Measurements from ENCODE around the gene TMEM273. TPM values are rescaled to one million over a fixed set of nuclear protein-coding genes. Genes with fewer than 3 reads are reported as not detected.

TMEM273 gene
- total and polyA plus RNA-seq, 8 donors = 0.89 to 72.9 (median 5.9) TPM

- no peak for DNase-seq
- no peaks in the 10 kb centered on the region for H3K27me3 ChIP-seq
- no peak overlapping the region for H3K4me3 ChIP-seq
- intact Hi-C loops (cut with DNase I; ENCODE audit: low total_unique reads) = no loop called here
- 49 to 79% (median 56%) methylated on average over 4 of the region's 4 CpGs for WGBS, 5 donors
- peaks cover 0 to 29% (median 7%) of the 10 kb centered on the region in 4 donors for H3K4me1 ChIP-seq
- no peaks in the 10 kb centered on the region for H3K9me3 ChIP-seq
- no peak for TF ChIP-seq POLR2A (IDR thresholded peaks at IDR 0.05)
- no peak for TF ChIP-seq CTCF (IDR thresholded peaks at IDR 0.05)
- TF ChIP-seq POLR2AphosphoS5 (IDR thresholded peaks at IDR 0.05) = no peak
- no peak for TF ChIP-seq EP300 (IDR thresholded peaks at IDR 0.05)
- no peak overlapping the region for H3K27ac ChIP-seq
- H3K36me3 ChIP-seq = no peaks in the 10 kb centered on the region
Observed at GRCh38 chr10:49182776-49183175, 5.4 kb downstream of the TMEM273 start.

GRCh38 chr10:49180444-49180860 lies 7.7 kb downstream of the TMEM273 start:
- H3K4me3 ChIP-seq = no peak overlapping the region
- no peaks in the 10 kb centered on the region for H3K36me3 ChIP-seq
- peaks cover 0 to 29% (median 9%) of the 10 kb centered on the region in 4 donors for H3K4me1 ChIP-seq
- WGBS, 5 donors = 31 to 52% (median 37%) methylated on average over 3 of the region's 3 CpGs
- H3K9me3 ChIP-seq = no peaks in the 10 kb centered on the region
- no peak overlapping the region for H3K27ac ChIP-seq
- intact Hi-C loops (cut with DNase I; ENCODE audit: low total_unique reads) = no loop called here
- no peaks in the 10 kb centered on the region for H3K27me3 ChIP-seq
- no peak for TF ChIP-seq EP300 (IDR thresholded peaks at IDR 0.05)
- no peak for TF ChIP-seq POLR2AphosphoS5 (IDR thresholded peaks at IDR 0.05)
- TF ChIP-seq CTCF (IDR thresholded peaks at IDR 0.05) = no peak
- TF ChIP-seq POLR2A (IDR thresholded peaks at IDR 0.05) = no peak
- no peak for DNase-seq

GRCh38 chr10:49179699-49180443 lies 8.3 kb downstream of the TMEM273 start:
- WGBS, 5 donors = 62 to 70% (median 63%) methylated on average over 10 of the region's 10 CpGs
- no peaks in the 10 kb centered on the region for H3K9me3 ChIP-seq
- no peak for TF ChIP-seq POLR2A (IDR thresholded peaks at IDR 0.05)
- TF ChIP-seq CTCF (IDR thresholded peaks at IDR 0.05) = no peak
- no peaks in the 10 kb centered on the region for H3K27me3 ChIP-seq
- no peak for DNase-seq
- intact Hi-C loops (cut with DNase I; ENCODE audit: low total_unique reads) = no loop called here
- peaks cover 0 to 29% (median 7%) of the 10 kb centered on the region in 4 donors for H3K4me1 ChIP-seq
- no peak overlapping the region for H3K27ac ChIP-seq
- no peaks in the 10 kb centered on the region for H3K36me3 ChIP-seq
- no peak overlapping the region for H3K4me3 ChIP-seq

GRCh38 chr10:49178489-49179471 lies 9.4 kb downstream of the TMEM273 start:
- Histone ChIP-seq H3K4me1 (peaks cover 0 to 32% (median 7%) of the 10 kb centered on the region in 4 donors), H3K4me3 (no peak overlapping the region), H3K9me3 (no peaks in the 10 kb centered on the region), H3K27me3 (no peaks in the 10 kb centered on the region), H3K27ac (peak overlapping the region in 1 of 5 donors; percentile 69), H3K36me3 (no peaks in the 10 kb centered on the region)
- DNase-seq = no peak
- TF ChIP-seq EP300 (IDR thresholded peaks at IDR 0.05) = no peak
- intact Hi-C loops (cut with DNase I; ENCODE audit: low total_unique reads) = no loop called here
- WGBS, 5 donors = 75 to 86% (median 81%) methylated on average over 6 of the region's 6 CpGs

All from stomach (tissue), 9 donors.